SK-N-MC (cell line): ENCODE measurements around the gene SLC17A1.

Experiments
- EZH2 ChIP-seq: fragments of 200-600 bp; sonication (generic); IDR thresholded peaks from one replicate; pipeline ENCODE4 v1.6.1; 2017; ENCODE audit warnings: antibody characterized with exemption
- FOXP2 ChIP-seq: optimal IDR thresholded peaks from 2 replicates; pipeline ENCODE3; 2011; ENCODE audit warnings: mild to moderate bottlenecking, moderate library complexity; ENCODE audit not compliant: insufficient read depth; ENCODE audit errors: extremely low read length, control extremely low read depth
- POLR2AphosphoS5 ChIP-seq: IDR thresholded peaks from 2 replicates; pipeline ENCODE4 v1.6.1; 2012; ENCODE audit warnings: mild to moderate bottlenecking, low read depth, low read length, borderline replicate concordance

- TF ChIP-seq EZH2, result no peak
- no peak for TF ChIP-seq POLR2AphosphoS5
- no peak for TF ChIP-seq FOXP2
These were observed 1.4 kb downstream of the SLC17A1 start for GRCh38 chr6:25830458-25830857.
